GM12801 (cell line): ENCODE results near the gene PML.

ENCODE experiments used
- TF ChIP-seq, protein P1 (sequence below): IDR thresholded peaks from one replicate; pipeline ENCODE4 v1.5.1; 2011; ENCODE audit warnings: control low read depth; ENCODE audit not compliant: insufficient read length; ENCODE audit errors: extremely low read depth

Gene PML

DNA sequence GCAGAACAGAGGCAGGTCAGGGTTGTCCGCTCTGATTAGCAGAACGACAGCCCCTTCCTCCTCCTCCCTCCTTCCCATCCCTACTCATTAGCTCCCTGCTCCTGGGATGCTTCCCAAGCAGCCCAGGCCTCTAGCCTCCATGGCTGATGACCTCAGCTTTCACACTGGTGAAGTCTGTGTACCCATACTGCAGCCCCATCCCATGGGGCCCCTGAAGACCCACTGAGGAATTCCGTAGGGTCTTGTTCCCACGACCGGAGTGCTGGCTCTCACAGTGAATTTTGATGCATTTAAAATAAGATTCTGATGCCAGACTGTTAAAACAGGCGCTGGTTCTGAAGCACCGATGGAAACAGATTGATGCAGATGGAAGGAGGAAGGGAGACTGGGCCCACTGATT is 51.8 kb downstream of the PML start:
- TF ChIP-seq, protein P1, sequence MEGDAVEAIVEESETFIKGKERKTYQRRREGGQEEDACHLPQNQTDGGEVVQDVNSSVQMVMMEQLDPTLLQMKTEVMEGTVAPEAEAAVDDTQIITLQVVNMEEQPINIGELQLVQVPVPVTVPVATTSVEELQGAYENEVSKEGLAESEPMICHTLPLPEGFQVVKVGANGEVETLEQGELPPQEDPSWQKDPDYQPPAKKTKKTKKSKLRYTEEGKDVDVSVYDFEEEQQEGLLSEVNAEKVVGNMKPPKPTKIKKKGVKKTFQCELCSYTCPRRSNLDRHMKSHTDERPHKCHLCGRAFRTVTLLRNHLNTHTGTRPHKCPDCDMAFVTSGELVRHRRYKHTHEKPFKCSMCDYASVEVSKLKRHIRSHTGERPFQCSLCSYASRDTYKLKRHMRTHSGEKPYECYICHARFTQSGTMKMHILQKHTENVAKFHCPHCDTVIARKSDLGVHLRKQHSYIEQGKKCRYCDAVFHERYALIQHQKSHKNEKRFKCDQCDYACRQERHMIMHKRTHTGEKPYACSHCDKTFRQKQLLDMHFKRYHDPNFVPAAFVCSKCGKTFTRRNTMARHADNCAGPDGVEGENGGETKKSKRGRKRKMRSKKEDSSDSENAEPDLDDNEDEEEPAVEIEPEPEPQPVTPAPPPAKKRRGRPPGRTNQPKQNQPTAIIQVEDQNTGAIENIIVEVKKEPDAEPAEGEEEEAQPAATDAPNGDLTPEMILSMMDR, result no peak

DNA sequence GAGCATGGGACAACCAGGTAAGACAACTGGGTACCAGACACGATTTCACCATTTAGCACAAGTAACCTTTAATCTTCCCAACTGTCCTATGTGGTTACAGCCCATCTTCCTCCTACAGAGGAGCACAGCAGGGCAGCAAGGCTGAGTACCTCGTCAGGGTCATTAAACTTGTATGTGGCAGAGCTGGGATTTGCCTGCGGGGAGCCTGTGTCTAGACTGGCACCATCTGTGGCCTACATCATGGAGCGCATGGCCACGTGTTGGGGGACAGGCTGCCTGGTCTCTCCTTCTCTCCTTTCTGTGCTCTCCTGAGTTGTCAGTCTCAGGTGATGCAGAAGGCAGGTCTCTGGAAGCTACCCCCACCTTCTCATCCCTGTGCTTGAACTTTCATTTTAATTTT is 55.6 kb downstream of the PML start:
- TF ChIP-seq, protein P1, result no peak

DNA sequence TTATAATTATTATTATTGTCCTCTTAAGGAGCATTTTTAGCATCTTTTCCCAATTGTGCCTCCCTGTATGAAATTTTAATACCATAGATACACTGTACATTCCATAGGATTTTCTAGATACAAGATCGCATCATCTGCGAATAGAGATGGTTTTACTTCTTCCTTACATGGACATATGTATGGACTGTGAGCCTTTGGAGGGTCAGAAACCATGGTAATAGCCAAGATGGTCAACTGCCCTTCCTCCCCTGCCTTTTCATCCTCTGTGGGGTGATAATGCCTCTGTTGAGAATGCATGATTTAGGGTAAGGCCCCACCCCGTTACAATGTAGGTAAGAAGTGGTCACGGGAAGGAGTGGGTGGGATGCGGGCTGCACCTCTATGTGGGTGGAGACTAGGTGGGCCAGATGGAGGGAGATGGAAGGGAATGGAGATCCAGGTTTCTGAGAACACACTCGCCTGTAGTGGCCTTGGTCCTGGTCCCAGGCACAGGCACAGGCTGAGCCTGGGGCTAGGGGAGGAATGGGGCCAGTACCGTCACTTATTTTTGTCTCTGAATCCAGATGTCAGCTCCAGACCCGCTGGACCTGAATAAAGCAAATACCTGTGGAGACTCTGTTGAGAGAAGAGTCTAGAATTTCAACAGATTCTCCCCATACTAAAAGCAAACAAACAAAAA is 56.2 kb downstream of the PML start:
- TF ChIP-seq, protein P1, result no peak

DNA sequence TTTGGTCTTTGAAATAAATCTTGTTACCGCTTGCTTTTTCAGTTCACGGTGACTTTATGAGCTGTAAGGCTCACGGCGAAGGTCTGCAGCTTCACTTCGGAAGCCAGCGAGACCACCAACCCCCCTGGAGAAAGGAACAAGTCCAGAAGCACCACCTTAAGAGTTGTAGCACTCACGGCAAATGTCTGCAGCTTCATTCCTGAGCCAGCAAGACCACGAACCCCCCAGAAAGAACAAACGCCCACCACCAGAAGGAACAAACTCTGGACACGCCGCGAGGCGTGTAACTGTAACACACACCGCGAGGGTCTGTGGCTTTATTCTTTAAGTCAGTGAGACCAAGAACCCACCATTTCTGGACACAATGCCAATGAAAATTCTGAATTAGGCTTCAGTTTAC is 59.0 kb downstream of the PML start:
- TF ChIP-seq, protein P1, result no peak

DNA sequence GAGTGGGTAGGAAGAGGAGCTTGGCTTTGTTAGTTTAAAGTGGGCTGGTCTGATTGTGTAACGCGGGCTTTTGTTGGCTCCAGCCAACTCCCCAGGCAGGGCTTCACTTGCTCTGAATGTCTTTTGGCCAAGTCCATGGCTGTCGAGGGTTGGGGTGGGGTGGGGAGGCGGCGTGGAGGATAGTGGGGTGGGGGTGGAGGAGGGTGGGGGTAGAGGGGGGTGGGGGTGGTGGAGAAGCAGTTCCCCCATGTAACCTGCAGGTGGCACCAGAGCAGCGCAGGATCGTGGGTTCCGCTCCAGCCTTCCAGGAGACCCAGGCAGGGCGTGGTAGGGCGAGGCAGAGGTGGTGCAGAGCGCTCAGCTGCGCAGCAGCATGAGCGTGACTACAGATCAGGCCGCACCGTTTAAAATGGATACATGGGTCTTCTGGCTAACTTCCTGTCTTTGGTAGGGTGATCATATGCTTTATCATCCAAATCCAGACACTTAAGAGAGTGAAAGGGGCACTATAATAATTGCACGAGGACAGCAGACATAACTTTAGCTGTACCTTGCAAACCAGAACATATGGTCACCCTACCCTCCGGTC is 59.5 kb downstream of the PML start:
- TF ChIP-seq, protein P1, result no peak

DNA sequence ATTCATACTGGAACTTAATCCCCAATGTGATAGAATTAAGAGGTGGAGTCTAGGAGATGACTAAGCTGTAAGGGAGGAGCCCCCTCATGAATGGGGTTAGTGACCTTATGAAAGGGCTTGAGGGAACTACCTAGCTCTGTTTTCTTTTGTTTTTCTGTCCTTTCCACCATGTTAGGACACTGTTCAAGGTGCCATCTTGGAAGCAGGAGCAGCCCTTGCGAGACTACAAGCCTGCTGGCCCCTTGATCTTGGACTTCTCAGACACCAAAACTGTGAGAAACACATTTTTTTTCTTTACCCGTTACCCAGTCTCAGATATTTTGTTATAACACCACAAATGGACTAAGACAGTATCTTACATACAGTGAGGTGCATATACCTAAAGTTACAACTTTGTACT is 61.3 kb downstream of the PML start:
- TF ChIP-seq, protein P1, result no peak

DNA sequence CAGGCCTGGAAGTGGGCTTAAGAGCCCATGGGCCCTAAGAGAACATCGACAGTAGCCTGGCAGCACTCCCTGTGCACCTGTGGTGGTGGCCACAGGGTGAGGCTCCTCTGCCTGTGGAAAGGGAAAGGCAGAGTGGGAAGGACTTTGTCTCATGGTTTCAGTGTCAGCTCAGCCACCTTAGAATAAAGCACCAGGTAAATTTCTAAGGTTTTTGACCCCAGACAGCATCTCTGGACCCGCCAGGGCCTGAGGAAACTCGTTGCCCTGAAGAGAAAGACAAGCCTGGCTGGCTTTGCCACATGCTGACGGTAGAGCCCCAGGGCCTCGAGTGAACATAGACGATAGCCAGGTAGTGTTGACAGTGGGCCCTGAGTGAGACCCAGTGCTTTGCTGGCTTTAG is 65.7 kb downstream of the PML start:
- TF ChIP-seq, protein P1, result no peak
